HG02798 (cell line): ENCODE results near the gene TM9SF2.

Experiments used
- ATAC-seq: cut with Tn5 transposase; IDR thresholded peaks from one replicate; pipeline ENCODE4 v1.9.1; 2021; ENCODE audit warnings: mild to moderate bottlenecking; ENCODE audit not compliant: unreplicated experiment, poor library complexity

The TM9SF2 gene

GRCh38 chr13:99572131-99572530, 70.9 kb downstream of the TM9SF2 start:
- ATAC-seq = no peak

GRCh38 chr13:99572921-99573320, 71.6 kb downstream of the TM9SF2 start:
- ATAC-seq = no peak

- ATAC-seq = no peak
Observed at GRCh38 chr13:99575376-99576120, 74.3 kb downstream of the TM9SF2 start.

GRCh38 chr13:99577934-99578917, 77.0 kb downstream of the TM9SF2 start:
- no peak for ATAC-seq

- ATAC-seq = no peak
Observed at GRCh38 chr13:99580500-99581268, 79.4 kb downstream of the TM9SF2 start.

GRCh38 chr13:99582511-99582910, 81.2 kb downstream of the TM9SF2 start:
- no peak for ATAC-seq

- ATAC-seq = no peak
Observed at GRCh38 chr13:99585609-99586008, 84.3 kb downstream of the TM9SF2 start.

GRCh38 chr13:99587021-99587420, 85.7 kb downstream of the TM9SF2 start:
- ATAC-seq = no peak

GRCh38 chr13:99587893-99588606, 86.8 kb downstream of the TM9SF2 start:
- no peak for ATAC-seq

GRCh38 chr13:99589575-99589974, 88.3 kb downstream of the TM9SF2 start:
- ATAC-seq = no peak

GRCh38 chr13:99590519-99591011, 89.3 kb downstream of the TM9SF2 start:
- no peak for ATAC-seq

- no peak for ATAC-seq
Observed at GRCh38 chr13:99596180-99596579, 94.9 kb downstream of the TM9SF2 start.

- ATAC-seq = no peak
Observed at GRCh38 chr13:99600318-99600717, 99.0 kb downstream of the TM9SF2 start.

- ATAC-seq = no peak
Observed at GRCh38 chr13:99601535-99601934, 100.3 kb downstream of the TM9SF2 start.

GRCh38 chr13:99604636-99605035, 103.4 kb downstream of the TM9SF2 start:
- no peak for ATAC-seq

GRCh38 chr13:99605420-99606323, 104.4 kb downstream of the TM9SF2 start:
- ATAC-seq = peak; percentile 64

GRCh38 chr13:99606324-99607066, 105.2 kb downstream of the TM9SF2 start, which contains the start of gene CLYBL:
Gene CLYBL, plus strand, starts transcription at chr13:99606690.
- peak; percentile 89 for ATAC-seq

- ATAC-seq = no peak
Observed at GRCh38 chr13:99608345-99608744, 107.1 kb downstream of the TM9SF2 start.
